ENCODE measurements around the gene KIAA1328. TPM values are rescaled to one million over a fixed set of nuclear protein-coding genes. Genes with fewer than 3 reads are reported as not detected.

The KIAA1328 gene
- total and polyA plus RNA-seq, 9 of the 15 experiments (the other 6 are each of a cell fraction or from before 2014, with no cell fraction given), result 4.0 to 8.6 (median 7.4) TPM

DNA sequence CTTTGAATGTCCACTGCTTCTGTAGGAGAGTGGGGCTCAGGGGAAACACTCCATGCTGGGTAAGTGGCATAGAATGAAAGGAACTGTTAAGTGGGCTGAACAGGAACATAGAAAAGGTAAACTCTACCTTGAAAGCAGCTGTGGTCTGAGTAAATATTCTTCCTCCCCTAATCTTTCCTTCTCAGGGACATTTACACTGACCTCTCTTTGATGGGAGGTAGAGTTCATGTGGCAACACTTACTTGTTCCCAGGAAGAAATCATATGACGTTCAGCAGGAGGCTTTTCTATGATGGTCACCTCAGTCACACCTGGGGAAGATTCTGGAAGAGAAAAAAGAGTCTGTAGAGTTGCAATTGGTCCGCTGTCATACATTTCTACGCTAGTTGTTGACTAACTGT lies 10.3 kb upstream of the KIAA1328 start (continued):
- TF ChIP-seq, protein P1, sequence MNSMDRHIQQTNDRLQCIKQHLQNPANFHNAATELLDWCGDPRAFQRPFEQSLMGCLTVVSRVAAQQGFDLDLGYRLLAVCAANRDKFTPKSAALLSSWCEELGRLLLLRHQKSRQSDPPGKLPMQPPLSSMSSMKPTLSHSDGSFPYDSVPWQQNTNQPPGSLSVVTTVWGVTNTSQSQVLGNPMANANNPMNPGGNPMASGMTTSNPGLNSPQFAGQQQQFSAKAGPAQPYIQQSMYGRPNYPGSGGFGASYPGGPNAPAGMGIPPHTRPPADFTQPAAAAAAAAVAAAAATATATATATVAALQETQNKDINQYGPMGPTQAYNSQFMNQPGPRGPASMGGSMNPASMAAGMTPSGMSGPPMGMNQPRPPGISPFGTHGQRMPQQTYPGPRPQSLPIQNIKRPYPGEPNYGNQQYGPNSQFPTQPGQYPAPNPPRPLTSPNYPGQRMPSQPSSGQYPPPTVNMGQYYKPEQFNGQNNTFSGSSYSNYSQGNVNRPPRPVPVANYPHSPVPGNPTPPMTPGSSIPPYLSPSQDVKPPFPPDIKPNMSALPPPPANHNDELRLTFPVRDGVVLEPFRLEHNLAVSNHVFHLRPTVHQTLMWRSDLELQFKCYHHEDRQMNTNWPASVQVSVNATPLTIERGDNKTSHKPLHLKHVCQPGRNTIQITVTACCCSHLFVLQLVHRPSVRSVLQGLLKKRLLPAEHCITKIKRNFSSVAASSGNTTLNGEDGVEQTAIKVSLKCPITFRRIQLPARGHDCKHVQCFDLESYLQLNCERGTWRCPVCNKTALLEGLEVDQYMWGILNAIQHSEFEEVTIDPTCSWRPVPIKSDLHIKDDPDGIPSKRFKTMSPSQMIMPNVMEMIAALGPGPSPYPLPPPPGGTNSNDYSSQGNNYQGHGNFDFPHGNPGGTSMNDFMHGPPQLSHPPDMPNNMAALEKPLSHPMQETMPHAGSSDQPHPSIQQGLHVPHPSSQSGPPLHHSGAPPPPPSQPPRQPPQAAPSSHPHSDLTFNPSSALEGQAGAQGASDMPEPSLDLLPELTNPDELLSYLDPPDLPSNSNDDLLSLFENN (IDR thresholded peaks at IDR 0.05; ENCODE audit: low read depth in 2 of 2, low read length in 2 of 2), result no peak
- no peak for TF ChIP-seq TCFL5 (CRISPR knock-in tag; conservative IDR thresholded peaks at IDR 0.05)
- TF ChIP-seq PML (IDR thresholded peaks at IDR 0.05; ENCODE audit: low read length), result no peak
- TF ChIP-seq FOS (IDR thresholded peaks at IDR 0.05; ENCODE audit: extremely low read depth, insufficient read length), result no peak
- no peak for TF ChIP-seq TGIF2 (CRISPR knock-in tag; IDR thresholded peaks at IDR 0.05)
- TF ChIP-seq HNRNPLL (IDR thresholded peaks at IDR 0.05; ENCODE audit: low read depth, low read length, poor library complexity, severe bottlenecking), result no peak
- no peak for TF ChIP-seq RBM22 (IDR thresholded peaks at IDR 0.05; ENCODE audit: low read depth, low read length, poor library complexity, severe bottlenecking)
- TF ChIP-seq RAD51 (IDR thresholded peaks at IDR 0.05; ENCODE audit: borderline replicate concordance, low read depth), result no peak
- TF ChIP-seq ARID2 (IDR thresholded peaks at IDR 0.05), result no peak
- TF ChIP-seq, protein P2, sequence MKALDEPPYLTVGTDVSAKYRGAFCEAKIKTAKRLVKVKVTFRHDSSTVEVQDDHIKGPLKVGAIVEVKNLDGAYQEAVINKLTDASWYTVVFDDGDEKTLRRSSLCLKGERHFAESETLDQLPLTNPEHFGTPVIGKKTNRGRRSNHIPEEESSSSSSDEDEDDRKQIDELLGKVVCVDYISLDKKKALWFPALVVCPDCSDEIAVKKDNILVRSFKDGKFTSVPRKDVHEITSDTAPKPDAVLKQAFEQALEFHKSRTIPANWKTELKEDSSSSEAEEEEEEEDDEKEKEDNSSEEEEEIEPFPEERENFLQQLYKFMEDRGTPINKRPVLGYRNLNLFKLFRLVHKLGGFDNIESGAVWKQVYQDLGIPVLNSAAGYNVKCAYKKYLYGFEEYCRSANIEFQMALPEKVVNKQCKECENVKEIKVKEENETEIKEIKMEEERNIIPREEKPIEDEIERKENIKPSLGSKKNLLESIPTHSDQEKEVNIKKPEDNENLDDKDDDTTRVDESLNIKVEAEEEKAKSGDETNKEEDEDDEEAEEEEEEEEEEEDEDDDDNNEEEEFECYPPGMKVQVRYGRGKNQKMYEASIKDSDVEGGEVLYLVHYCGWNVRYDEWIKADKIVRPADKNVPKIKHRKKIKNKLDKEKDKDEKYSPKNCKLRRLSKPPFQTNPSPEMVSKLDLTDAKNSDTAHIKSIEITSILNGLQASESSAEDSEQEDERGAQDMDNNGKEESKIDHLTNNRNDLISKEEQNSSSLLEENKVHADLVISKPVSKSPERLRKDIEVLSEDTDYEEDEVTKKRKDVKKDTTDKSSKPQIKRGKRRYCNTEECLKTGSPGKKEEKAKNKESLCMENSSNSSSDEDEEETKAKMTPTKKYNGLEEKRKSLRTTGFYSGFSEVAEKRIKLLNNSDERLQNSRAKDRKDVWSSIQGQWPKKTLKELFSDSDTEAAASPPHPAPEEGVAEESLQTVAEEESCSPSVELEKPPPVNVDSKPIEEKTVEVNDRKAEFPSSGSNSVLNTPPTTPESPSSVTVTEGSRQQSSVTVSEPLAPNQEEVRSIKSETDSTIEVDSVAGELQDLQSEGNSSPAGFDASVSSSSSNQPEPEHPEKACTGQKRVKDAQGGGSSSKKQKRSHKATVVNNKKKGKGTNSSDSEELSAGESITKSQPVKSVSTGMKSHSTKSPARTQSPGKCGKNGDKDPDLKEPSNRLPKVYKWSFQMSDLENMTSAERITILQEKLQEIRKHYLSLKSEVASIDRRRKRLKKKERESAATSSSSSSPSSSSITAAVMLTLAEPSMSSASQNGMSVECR (CRISPR knock-in tag; IDR thresholded peaks at IDR 0.05), result no peak
- TF ChIP-seq STAG1 (CRISPR knock-in tag; IDR thresholded peaks at IDR 0.05; ENCODE audit: borderline replicate concordance), result no peak

Measured in K562 (cell line).